ENCODE data around the gene MMP24.

- TF ChIP-seq POLR2AphosphoS5 (IDR thresholded peaks at IDR 0.05; ENCODE audit: low read depth) (no peak), EZH2phosphoT487 (IDR thresholded peaks at IDR 0.05; ENCODE audit: unreplicated experiment) (no peak), CTCF (conservative IDR thresholded peaks at IDR 0.05; ENCODE audit: low read depth in 2 of 2) (no peak), CREB1 (CRISPR knock-in tag; IDR thresholded peaks at IDR 0.05; ENCODE audit: low read depth) (no peak), REST (IDR thresholded peaks at IDR 0.05; ENCODE audit: unreplicated experiment) (no peak), JUNB (IDR thresholded peaks at IDR 0.05; ENCODE audit: unreplicated experiment) (no peak), EZH2 (IDR thresholded peaks at IDR 0.05; ENCODE audit: low read depth, unreplicated experiment) (no peak), NANOG (IDR thresholded peaks at IDR 0.05; ENCODE audit: borderline replicate concordance) (no peak), STAT1 (IDR thresholded peaks at IDR 0.05; ENCODE audit: unreplicated experiment) (no peak), ZNF331 (CRISPR knock-in tag; IDR thresholded peaks at IDR 0.05; ENCODE audit: low read depth) (no peak)
Observed at GRCh38 chr20:35320396-35321126, 94.1 kb downstream of the MMP24 start.

Data from GM23338 (cell line).